Neural progenitor cell (in vitro differentiated cells): ENCODE data around the gene IGFBP4. TPM values are rescaled to one million over a fixed set of nuclear protein-coding genes. Genes with fewer than 3 reads are reported as not detected.

Experiments used
- DNase-seq: peaks from one replicate; pipeline ENCODE4 v3.0.0-alpha.2; 2016; ENCODE audit warnings: low spot score
- H2AFZ ChIP-seq: fragments of 200-600 bp; sonication (generic); replicated peaks from 2 replicates; pipeline ENCODE4 v1.6.1; 2016; ENCODE audit warnings: antibody characterized with exemption
- H3F3A ChIP-seq: fragments of 200-600 bp; sonication (generic); 2 replicates; pipeline ENCODE4 v1.6.1; 2016; ENCODE audit warnings: antibody characterized with exemption, low read depth
- H3K27ac ChIP-seq: fragments of 200-600 bp; sonication (generic); 2 replicates; pipeline ENCODE4 v1.5.1; 2016; ENCODE audit warnings: mild to moderate bottlenecking
- H3K27me3 ChIP-seq: fragments of 200-600 bp; sonication (generic); 2 replicates; pipeline ENCODE4 v1.6.1; 2016; ENCODE audit warnings: mild to moderate bottlenecking, moderate library complexity
- H3K36me3 ChIP-seq: fragments of 200-600 bp; sonication (generic); 2 replicates; pipeline ENCODE4 v1.5.1; 2016
- H3K4me1 ChIP-seq: fragments of 200-600 bp; sonication (generic); 2 replicates; pipeline ENCODE4 v1.6.1; 2016; ENCODE audit warnings: mixed run types
- H3K4me2 ChIP-seq: fragments of 200-600 bp; sonication (generic); 2 replicates; pipeline ENCODE4 v1.6.1; 2016
- H3K4me3 ChIP-seq: fragments of 200-600 bp; sonication (generic); 2 replicates; pipeline ENCODE4 v1.5.1; 2016
- H3K79me2 ChIP-seq: fragments of 200-600 bp; sonication (generic); 2 replicates; pipeline ENCODE4 v1.6.1; 2016; ENCODE audit warnings: low read depth
- H3K9ac ChIP-seq: fragments of 200-600 bp; sonication (generic); 2 replicates; pipeline ENCODE4 v1.6.1; 2016
- H3K9me3 ChIP-seq: fragments of 200-600 bp; sonication (generic); 2 replicates; pipeline ENCODE4 v1.5.1; 2016; ENCODE audit warnings: low read depth
- H4K20me1 ChIP-seq: fragments of 200-600 bp; sonication (generic); 2 replicates; pipeline ENCODE4 v1.6.1; 2016; ENCODE audit warnings: low read depth
- H3K27ac Mint-ChIP-seq: 3 replicates; pipeline ENCODE4 v1.8.0; 2021; ENCODE audit warnings: mixed read lengths
- H3K27me3 Mint-ChIP-seq: 2 replicates; pipeline ENCODE4 v1.8.0; 2022; ENCODE audit warnings: low read depth, mild to moderate bottlenecking, inconsistent platforms, moderate library complexity, mixed read lengths; ENCODE audit not compliant: insufficient read depth
- H3K36me3 Mint-ChIP-seq: 3 replicates; pipeline ENCODE4 v1.8.0; 2021; ENCODE audit warnings: mixed read lengths
- H3K4me1 Mint-ChIP-seq: 3 replicates; pipeline ENCODE4 v1.8.0; 2021; ENCODE audit warnings: mixed read lengths
- H3K4me3 Mint-ChIP-seq: 3 replicates; pipeline ENCODE4 v1.8.0; 2021; ENCODE audit warnings: mild to moderate bottlenecking, moderate library complexity, mixed read lengths
- H3K9me3 Mint-ChIP-seq: 3 replicates; pipeline ENCODE4 v1.8.0; 2020; ENCODE audit warnings: mixed read lengths
- EZH2 ChIP-seq: fragments of 200-600 bp; sonication (generic); IDR thresholded peaks from 2 replicates; pipeline ENCODE4 v1.6.1; 2017; ENCODE audit warnings: antibody characterized with exemption, mild to moderate bottlenecking, moderate library complexity
- EZH2phosphoT487 ChIP-seq: fragments of 200-600 bp; sonication (generic); IDR thresholded peaks from 2 replicates; pipeline ENCODE4 v1.6.1; 2017; ENCODE audit warnings: antibody characterized with exemption
- total RNA-seq: library from RNA; depleted of rRNA; stranded (reverse); fragments of >200 nt; gene quantifications from 2 replicates; pipeline ENCODE4 v1.2.3, GENCODE V29; 2015; ENCODE audit warnings: low replicate concordance
- TF ChIP-seq, protein P1 (sequence below): fragments of 200-600 bp; sonication (generic); IDR thresholded peaks from 2 replicates; pipeline ENCODE4 v1.5.1; 2017; ENCODE audit warnings: antibody characterized with exemption, mild to moderate bottlenecking

IGFBP4 gene
- total RNA-seq, 1 donor from 2014 or later: 14.4 TPM

GRCh38 chr17:40485851-40486521, 42.7 kb downstream of the IGFBP4 start:
- H4K20me1 ChIP-seq: no peaks in the 10 kb centered on the region
- H3K4me2 ChIP-seq: no peak overlapping the region
- Mint-ChIP-seq H3K27me3 (peaks cover 13% of the 10 kb centered on the region), H3K4me3 (no peak overlapping the region), H3K36me3 (no peaks in the 10 kb centered on the region), H3K4me1 (peaks cover 15% of the 10 kb centered on the region), H3K9me3 (no peaks in the 10 kb centered on the region), H3K27ac (no peak overlapping the region)
- no peaks in the 10 kb centered on the region for H3F3A ChIP-seq
- H3K9ac ChIP-seq: no peak overlapping the region
- no peak overlapping the region for H3K4me3 ChIP-seq
- no peak for DNase-seq
- H3K4me1 ChIP-seq: peaks cover 17% of the 10 kb centered on the region
- H3K36me3 ChIP-seq: no peaks in the 10 kb centered on the region
- H3K27ac ChIP-seq: no peak overlapping the region
- H3K27me3 ChIP-seq: no peaks in the 10 kb centered on the region
- TF ChIP-seq EZH2phosphoT487 (no peak), EZH2 (no peak)
- TF ChIP-seq, protein P1, sequence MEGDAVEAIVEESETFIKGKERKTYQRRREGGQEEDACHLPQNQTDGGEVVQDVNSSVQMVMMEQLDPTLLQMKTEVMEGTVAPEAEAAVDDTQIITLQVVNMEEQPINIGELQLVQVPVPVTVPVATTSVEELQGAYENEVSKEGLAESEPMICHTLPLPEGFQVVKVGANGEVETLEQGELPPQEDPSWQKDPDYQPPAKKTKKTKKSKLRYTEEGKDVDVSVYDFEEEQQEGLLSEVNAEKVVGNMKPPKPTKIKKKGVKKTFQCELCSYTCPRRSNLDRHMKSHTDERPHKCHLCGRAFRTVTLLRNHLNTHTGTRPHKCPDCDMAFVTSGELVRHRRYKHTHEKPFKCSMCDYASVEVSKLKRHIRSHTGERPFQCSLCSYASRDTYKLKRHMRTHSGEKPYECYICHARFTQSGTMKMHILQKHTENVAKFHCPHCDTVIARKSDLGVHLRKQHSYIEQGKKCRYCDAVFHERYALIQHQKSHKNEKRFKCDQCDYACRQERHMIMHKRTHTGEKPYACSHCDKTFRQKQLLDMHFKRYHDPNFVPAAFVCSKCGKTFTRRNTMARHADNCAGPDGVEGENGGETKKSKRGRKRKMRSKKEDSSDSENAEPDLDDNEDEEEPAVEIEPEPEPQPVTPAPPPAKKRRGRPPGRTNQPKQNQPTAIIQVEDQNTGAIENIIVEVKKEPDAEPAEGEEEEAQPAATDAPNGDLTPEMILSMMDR: no peak
- no peak overlapping the region for H2AFZ ChIP-seq
- H3K9me3 ChIP-seq: no peaks in the 10 kb centered on the region
- H3K79me2 ChIP-seq: no peaks in the 10 kb centered on the region

DNA sequence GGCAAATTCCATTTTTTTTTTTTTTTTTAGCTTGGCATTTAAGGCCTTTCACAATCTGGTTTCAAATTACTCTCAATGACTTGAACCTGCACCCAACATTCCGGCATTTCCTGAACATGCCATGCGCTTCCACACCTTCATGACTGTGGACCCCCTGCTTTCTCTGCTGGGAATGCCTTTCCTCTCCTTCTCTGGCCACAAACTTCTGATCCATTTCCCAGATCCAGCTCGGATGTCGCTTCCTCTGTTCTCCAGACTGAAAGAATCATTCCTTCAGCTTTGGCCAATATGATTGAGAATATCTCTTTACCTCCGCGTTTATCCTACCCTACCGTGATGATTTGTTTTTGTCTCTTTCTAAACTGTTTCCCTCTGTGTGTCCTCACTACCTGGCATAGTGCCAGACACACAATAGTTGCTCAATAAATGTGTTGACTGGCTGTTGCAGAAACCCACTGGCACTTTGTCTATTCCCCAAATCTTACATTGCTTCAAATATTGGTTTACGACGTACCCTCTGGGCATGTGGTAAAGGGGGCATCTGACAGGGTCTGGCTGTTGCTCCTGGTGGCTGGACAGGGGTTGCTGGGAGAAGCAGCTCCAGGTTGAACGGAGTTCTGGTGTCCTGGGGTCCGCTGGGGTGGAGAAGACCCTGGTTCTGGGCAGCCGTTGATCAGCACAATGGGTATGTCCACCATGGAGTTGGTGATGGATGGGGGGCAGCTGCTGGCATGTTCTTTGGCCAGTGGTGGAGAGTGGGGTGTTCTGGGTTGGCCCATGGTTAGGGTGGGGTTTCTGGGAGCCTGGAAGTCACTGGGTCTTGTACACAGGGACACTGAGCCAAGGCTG, 43.5 kb downstream of the IGFBP4 start:
- Mint-ChIP-seq H3K9me3 (no peaks in the 10 kb centered on the region), H3K36me3 (no peaks in the 10 kb centered on the region), H3K4me3 (peak overlapping the region; percentile 23), H3K4me1 (peaks cover 17% of the 10 kb centered on the region), H3K27me3 (peaks cover 13% of the 10 kb centered on the region), H3K27ac (peak overlapping the region; percentile 70)
- peaks cover 17% of the 10 kb centered on the region for H3K4me1 ChIP-seq
- no peaks in the 10 kb centered on the region for H4K20me1 ChIP-seq
- H3K27me3 ChIP-seq: no peaks in the 10 kb centered on the region
- no peak overlapping the region for H3K4me2 ChIP-seq
- H2AFZ ChIP-seq: no peak overlapping the region
- TF ChIP-seq EZH2phosphoT487 (no peak), EZH2 (no peak)
- TF ChIP-seq, protein P1: no peak
- no peak overlapping the region for H3K9ac ChIP-seq
- DNase-seq: no peak
- H3F3A ChIP-seq: no peaks in the 10 kb centered on the region
- H3K36me3 ChIP-seq: no peaks in the 10 kb centered on the region
- no peak overlapping the region for H3K27ac ChIP-seq
- H3K79me2 ChIP-seq: no peaks in the 10 kb centered on the region
- H3K4me3 ChIP-seq: no peak overlapping the region
- H3K9me3 ChIP-seq: no peaks in the 10 kb centered on the region

- Mint-ChIP-seq H3K4me3 (no peak overlapping the region), H3K4me1 (peaks cover 17% of the 10 kb centered on the region), H3K27me3 (peaks cover 13% of the 10 kb centered on the region), H3K9me3 (no peaks in the 10 kb centered on the region), H3K36me3 (no peaks in the 10 kb centered on the region), H3K27ac (no peak overlapping the region)
- Histone ChIP-seq H2AFZ (no peak overlapping the region), H3K9me3 (no peaks in the 10 kb centered on the region), H3K4me3 (no peak overlapping the region), H3K36me3 (no peaks in the 10 kb centered on the region), H3K27me3 (no peaks in the 10 kb centered on the region), H3K4me1 (peaks cover 17% of the 10 kb centered on the region), H3K4me2 (no peak overlapping the region), H3K9ac (no peak overlapping the region), H3K27ac (no peak overlapping the region), H3F3A (no peaks in the 10 kb centered on the region), H3K79me2 (no peaks in the 10 kb centered on the region), H4K20me1 (no peaks in the 10 kb centered on the region)
- TF ChIP-seq EZH2 (no peak), EZH2phosphoT487 (no peak)
- TF ChIP-seq, protein P1: no peak
- no peak for DNase-seq
These were observed 44.2 kb downstream of the IGFBP4 start for GRCh38 chr17:40487371-40488020.
